ENCODE data around the gene TMEM240. TPM values are rescaled to one million over a fixed set of nuclear protein-coding genes. Genes with fewer than 3 reads are reported as not detected.
A peak's percentile ranks its signal among the peaks of the same experiment; 100 is the strongest.

Gene TMEM240
- total and polyA plus RNA-seq, 9 of the 15 experiments (the other 6 are each of a cell fraction or from before 2014, with no cell fraction given), result 0.24 to 2.0 (median 0.69) TPM; not detected in 5

- intact Hi-C loops (cut with micrococcal nuclease), result no loop called here
- DNase-seq (ENCODE audit: extremely low read depth in 1 of 4, low spot score in 3 of 4) (no peak), ATAC-seq (no peak), FAIRE-seq (no peak)
- in situ Hi-C loops (cut with MboI), result no loop called here
- Histone ChIP-seq H3K4me1 (replicated peaks in 1 of 2; ENCODE audit: control insufficient read depth in 2 of 2, insufficient read depth in 2 of 2, low read length in 2 of 2) (peaks cover 3 to 26% of the 10 kb centered on the region in 2 experiments; a peak in 4 of 5 replicates), H3K27me3 (ENCODE audit: control insufficient read depth in 2 of 2, insufficient read depth in 2 of 2, low read length in 2 of 2) (no peaks in the 10 kb centered on the region), H3K36me3 (ENCODE audit: control insufficient read depth, insufficient read depth, low read length) (peaks cover 80% of the 10 kb centered on the region), H3K27ac (ENCODE audit: extremely low read depth, low read depth, low read length) (no peak overlapping the region), H3K9ac (ENCODE audit: insufficient read depth in 1 of 2, low read depth in 2 of 2, low read length in 2 of 2) (peak overlapping the region in 1 of 2 experiments; percentile 65; a peak in 2 of 4 replicates), H2AFZ (ENCODE audit: low read depth, low read length) (no peak overlapping the region), H3K9me3 (replicated peaks; ENCODE audit: control insufficient read depth, insufficient read depth, low read depth, low read length) (no peaks in the 10 kb centered on the region; the same call in 1 of the 2 replicates), H3K79me2 (ENCODE audit: control insufficient read depth, insufficient read depth, low read length) (peaks cover 48% of the 10 kb centered on the region), H3K9me1 (ENCODE audit: control insufficient read depth, insufficient read depth, low read length) (peaks cover 3% of the 10 kb centered on the region), H4K20me1 (replicated peaks; ENCODE audit: control insufficient read depth, insufficient read depth, low read length) (peaks cover 17% of the 10 kb centered on the region; the same call in 1 of the 2 replicates), H3K4me2 (ENCODE audit: insufficient read depth, low read length) (no peak overlapping the region), H3K4me3 (no peak overlapping the region)
- CTCF ChIA-PET (ENCODE audit: low intra/inter-chr PET ratio), result no interaction called here
- no TSS peak for BruUV-seq (replicated peaks)
- TF ChIP-seq SUPT5H (IDR thresholded peaks at IDR 0.05) (0 out of 2 replicates have a peak, but pooled peaks have one; percentile 18), CEBPB (tag; IDR thresholded peaks at IDR 0.05) (peak; percentile 27; the same call in 1 of the 2 replicates), POLR2AphosphoS5 (IDR thresholded peaks at IDR 0.05; ENCODE audit: control insufficient read depth, insufficient read depth, low read depth, low read length) (peak; percentile 28; the same call in 1 of the 2 replicates), POLR2G (IDR thresholded peaks at IDR 0.05; ENCODE audit: low read depth, low read length) (peak; percentile 55), POLR2A (conservative IDR thresholded peaks at IDR 0.05) (peak; percentile 7), MYNN (IDR thresholded peaks at IDR 0.05) (peak; percentile 74), MYNN (CRISPR knock-in tag; IDR thresholded peaks at IDR 0.05) (no peak), CBX5 (IDR thresholded peaks at IDR 0.05; ENCODE audit: borderline replicate concordance, low read depth) (no peak), SP2 (IDR thresholded peaks at IDR 0.05; ENCODE audit: extremely low read depth, low read depth, low read length, poor library complexity, severe bottlenecking) (no peak)
- TF ChIP-seq, protein P1, sequence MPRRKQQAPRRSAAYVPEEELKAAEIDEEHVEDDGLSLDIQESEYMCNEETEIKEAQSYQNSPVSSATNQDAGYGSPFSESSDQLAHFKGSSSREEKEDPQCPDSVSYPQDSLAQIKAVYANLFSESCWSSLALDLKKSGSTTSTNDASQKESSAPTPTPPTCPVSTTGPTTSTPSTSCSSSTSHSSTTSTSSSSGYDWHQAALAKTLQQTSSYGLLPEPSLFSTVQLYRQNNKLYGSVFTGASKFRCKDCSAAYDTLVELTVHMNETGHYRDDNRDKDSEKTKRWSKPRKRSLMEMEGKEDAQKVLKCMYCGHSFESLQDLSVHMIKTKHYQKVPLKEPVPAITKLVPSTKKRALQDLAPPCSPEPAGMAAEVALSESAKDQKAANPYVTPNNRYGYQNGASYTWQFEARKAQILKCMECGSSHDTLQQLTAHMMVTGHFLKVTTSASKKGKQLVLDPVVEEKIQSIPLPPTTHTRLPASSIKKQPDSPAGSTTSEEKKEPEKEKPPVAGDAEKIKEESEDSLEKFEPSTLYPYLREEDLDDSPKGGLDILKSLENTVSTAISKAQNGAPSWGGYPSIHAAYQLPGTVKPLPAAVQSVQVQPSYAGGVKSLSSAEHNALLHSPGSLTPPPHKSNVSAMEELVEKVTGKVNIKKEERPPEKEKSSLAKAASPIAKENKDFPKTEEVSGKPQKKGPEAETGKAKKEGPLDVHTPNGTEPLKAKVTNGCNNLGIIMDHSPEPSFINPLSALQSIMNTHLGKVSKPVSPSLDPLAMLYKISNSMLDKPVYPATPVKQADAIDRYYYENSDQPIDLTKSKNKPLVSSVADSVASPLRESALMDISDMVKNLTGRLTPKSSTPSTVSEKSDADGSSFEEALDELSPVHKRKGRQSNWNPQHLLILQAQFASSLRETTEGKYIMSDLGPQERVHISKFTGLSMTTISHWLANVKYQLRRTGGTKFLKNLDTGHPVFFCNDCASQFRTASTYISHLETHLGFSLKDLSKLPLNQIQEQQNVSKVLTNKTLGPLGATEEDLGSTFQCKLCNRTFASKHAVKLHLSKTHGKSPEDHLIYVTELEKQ (CRISPR knock-in tag; IDR thresholded peaks at IDR 0.05), result no peak
- TF ChIP-seq, protein P2, sequence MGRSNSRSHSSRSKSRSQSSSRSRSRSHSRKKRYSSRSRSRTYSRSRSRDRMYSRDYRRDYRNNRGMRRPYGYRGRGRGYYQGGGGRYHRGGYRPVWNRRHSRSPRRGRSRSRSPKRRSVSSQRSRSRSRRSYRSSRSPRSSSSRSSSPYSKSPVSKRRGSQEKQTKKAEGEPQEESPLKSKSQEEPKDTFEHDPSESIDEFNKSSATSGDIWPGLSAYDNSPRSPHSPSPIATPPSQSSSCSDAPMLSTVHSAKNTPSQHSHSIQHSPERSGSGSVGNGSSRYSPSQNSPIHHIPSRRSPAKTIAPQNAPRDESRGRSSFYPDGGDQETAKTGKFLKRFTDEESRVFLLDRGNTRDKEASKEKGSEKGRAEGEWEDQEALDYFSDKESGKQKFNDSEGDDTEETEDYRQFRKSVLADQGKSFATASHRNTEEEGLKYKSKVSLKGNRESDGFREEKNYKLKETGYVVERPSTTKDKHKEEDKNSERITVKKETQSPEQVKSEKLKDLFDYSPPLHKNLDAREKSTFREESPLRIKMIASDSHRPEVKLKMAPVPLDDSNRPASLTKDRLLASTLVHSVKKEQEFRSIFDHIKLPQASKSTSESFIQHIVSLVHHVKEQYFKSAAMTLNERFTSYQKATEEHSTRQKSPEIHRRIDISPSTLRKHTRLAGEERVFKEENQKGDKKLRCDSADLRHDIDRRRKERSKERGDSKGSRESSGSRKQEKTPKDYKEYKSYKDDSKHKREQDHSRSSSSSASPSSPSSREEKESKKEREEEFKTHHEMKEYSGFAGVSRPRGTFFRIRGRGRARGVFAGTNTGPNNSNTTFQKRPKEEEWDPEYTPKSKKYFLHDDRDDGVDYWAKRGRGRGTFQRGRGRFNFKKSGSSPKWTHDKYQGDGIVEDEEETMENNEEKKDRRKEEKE (IDR thresholded peaks at IDR 0.05; ENCODE audit: borderline replicate concordance in 1 of 2, control insufficient read depth in 1 of 2, low read depth in 2 of 2, low read length in 1 of 2), result no peak
- 91% methylated on average over 9 of the region's 9 CpGs for WGBS (ENCODE audit: insufficient coverage, low coverage, missing lambda C conversion rate)
- POLR2A ChIA-PET, result interaction anchor here (0.8 to 2.0 kb wide), 2 partner anchors 12 to 92 kb away, joined by 3 to 13 read pairs; no protein-coding TSS in a partner anchor
Observed at GRCh38 chr1:1560178-1560577, 19.8 kb upstream of the TMEM240 start.
